Frontal cortex (tissue), 4 donors: ENCODE data around the gene CHAF1A. TPM values are rescaled to one million over a fixed set of nuclear protein-coding genes. Genes with fewer than 3 reads are reported as not detected.

ENCODE experiments used
- DNase-seq, 2 donors: peaks; one replicate each; pipeline ENCODE4 v3.0.0; 2012; ENCODE audit warnings: low spot score in 2 of 2
- FAIRE-seq: peaks from 2 replicates; lab custom pipeline; 2012; peaks lifted over from hg19 to GRCh38; lab: Jason Lieb, UNC
- total RNA-seq: library from RNA; depleted of rRNA; stranded (reverse); fragments of >200 nt; gene quantifications from one replicate; pipeline ENCODE4 v1.2.3, GENCODE V29; 2014
- donor health status: control.
- donor health status: control.
- donor health status: control.

The CHAF1A gene
- total RNA-seq: 11.8 TPM

- FAIRE-seq: peak; percentile 90
- peak; percentile 100 for DNase-seq
Measured at GRCh38 chr19:4402171-4403004, at the start of gene CHAF1A. Gene CHAF1A (plus strand): TSS chr19:4402640. CDS start chr19:4402763, 123 bp downstream.

- no peak for FAIRE-seq
- DNase-seq: peak in 1 of 2 donors; percentile 71
Measured at GRCh38 chr19:4352701-4353121, 49.7 kb upstream of the CHAF1A start.

GRCh38 chr19:4354282-4354681 is 48.2 kb upstream of the CHAF1A start:
- DNase-seq (no peak), FAIRE-seq (no peak)

GRCh38 chr19:4354897-4355296 is 47.5 kb upstream of the CHAF1A start:
- no peak for DNase-seq
- FAIRE-seq: no peak

GRCh38 chr19:4357095-4357797 is 45.2 kb upstream of the CHAF1A start:
- no peak for FAIRE-seq

GRCh38 chr19:4357921-4358326 is 44.5 kb upstream of the CHAF1A start:
- no peak for DNase-seq
- no peak for FAIRE-seq

More at GRCh38 chr19:4357095-4357797, 45.2 kb upstream of the CHAF1A start:
- no peak for DNase-seq

- DNase-seq: no peak
- no peak for FAIRE-seq
Measured at GRCh38 chr19:4358709-4359626, 43.5 kb upstream of the CHAF1A start.

GRCh38 chr19:4359627-4360000 is 42.8 kb upstream of the CHAF1A start:
- no peak for DNase-seq
- no peak for FAIRE-seq

- FAIRE-seq (no peak), DNase-seq (no peak)
Measured at GRCh38 chr19:4360081-4360569, 42.3 kb upstream of the CHAF1A start.

GRCh38 chr19:4360641-4361151 is 41.7 kb upstream of the CHAF1A start:
- FAIRE-seq (no peak), DNase-seq (no peak)

GRCh38 chr19:4361152-4362046 is 41.0 kb upstream of the CHAF1A start:
- FAIRE-seq (no peak), DNase-seq (no peak)

- FAIRE-seq (no peak), DNase-seq (no peak)
Measured at GRCh38 chr19:4362101-4362828, 40.2 kb upstream of the CHAF1A start.

- DNase-seq (no peak), FAIRE-seq (no peak)
Measured at GRCh38 chr19:4362831-4363545, 39.5 kb upstream of the CHAF1A start.

- FAIRE-seq (no peak), DNase-seq (no peak)
Measured at GRCh38 chr19:4363571-4364304, 38.7 kb upstream of the CHAF1A start.

GRCh38 chr19:4365341-4365740 is 37.1 kb upstream of the CHAF1A start:
- FAIRE-seq (no peak), DNase-seq (no peak)

GRCh38 chr19:4365791-4366665 is 36.4 kb upstream of the CHAF1A start:
- FAIRE-seq (no peak), DNase-seq (no peak)
